HepG2 (cell line): ENCODE data around the gene NEMP2. TPM values are rescaled to one million over a fixed set of nuclear protein-coding genes. Genes with fewer than 3 reads are reported as not detected.
A peak's percentile ranks its signal among the peaks of the same experiment; 100 is the strongest.

ENCODE experiments used
- ATAC-seq: fragments of 200-7000 bp; cut with Tn5 transposase; 3 replicates; pipeline ENCODE4 v1.9.1; 2020; ENCODE audit warnings: mild to moderate bottlenecking, moderate library complexity
- BruUV-seq: library from RNA; stranded (reverse); fragments of 400-500 nt; replicated peaks from 2 replicates; lab custom pipeline; 2021; lab: Mats Ljungman, UMichigan
- CTCF ChIA-PET: fragments of 300-600 bp; formaldehyde crosslinking; extraction: SDS; loops from one replicate; lab custom pipeline; 2021; ENCODE audit warnings: low total read pairs, inconsistent platforms, low intra/inter-chr PET ratio; lab: Yijun Ruan, JAX
- POLR2A ChIA-PET: fragments of 350-600 bp; sonication (Branson Sonifier 250); formaldehyde crosslinking; loops from one replicate; lab custom pipeline; 2020; ENCODE audit warnings: antibody characterized with exemption, inconsistent platforms; lab: Yijun Ruan, JAX
- DNase-seq: peaks from one replicate; pipeline ENCODE4 v3.0.0-alpha.2; 2015; ENCODE audit warnings: low spot score
- FAIRE-seq: peaks from 3 replicates; lab custom pipeline; 2011; peaks lifted over from hg19 to GRCh38; lab: Jason Lieb, UNC
- H2AFZ ChIP-seq: one replicate; pipeline ENCODE4 v1.6.1; 2011; ENCODE audit warnings: low read length, inconsistent platforms
- H3K27ac ChIP-seq: fragments of 300-600 bp; 3 replicates; pipeline ENCODE4 v1.8.0; 2011; ENCODE audit warnings: mixed run types, mild to moderate bottlenecking, mixed read lengths, low read length, inconsistent platforms; ENCODE audit not compliant: insufficient read depth; ENCODE audit errors: extremely low read length
- H3K27me3 ChIP-seq, 2 experiments: fragments of 200-600 bp in 1 of 2; 2 replicates in 1 of 2; 3 replicates in 1 of 2; pipeline versions ENCODE4 v1.6.0 to v1.8.0; 2011; ENCODE audit warnings: low read length in 2 of 2, mild to moderate bottlenecking in 2 of 2, moderate library complexity in 2 of 2, inconsistent platforms in 1 of 2; ENCODE audit not compliant: insufficient read depth in 2 of 2, control insufficient read depth in 1 of 2
- H3K36me3 ChIP-seq, 2 experiments: fragments of 200-600 bp in 1 of 2; replicated peaks in 1 of 2; 2 replicates in 1 of 2; 3 replicates in 1 of 2; pipeline versions ENCODE4 v1.5.1 to v1.8.0; 2011; ENCODE audit warnings: low read length in 2 of 2, inconsistent platforms in 1 of 2; ENCODE audit not compliant: insufficient read depth in 2 of 2, control insufficient read depth in 1 of 2
- H3K4me1 ChIP-seq: 2 replicates; pipeline ENCODE4 v1.5.1; 2012; ENCODE audit warnings: low read length, inconsistent platforms; ENCODE audit not compliant: insufficient read depth
- H3K4me2 ChIP-seq: 2 replicates; pipeline ENCODE4 v1.6.0; 2011; ENCODE audit warnings: low read depth, low read length, inconsistent platforms
- H3K4me3 ChIP-seq, 3 experiments: fragments of 200-600 bp in 1 of 3; sonication (generic), shearing (Covaris generic) in 1 of 3; replicated peaks in 1 of 3; 2 replicates each; pipeline ENCODE4 v1.5.1; 2011 to 2016; ENCODE audit warnings: low read length in 3 of 3, inconsistent platforms in 2 of 3, low read depth in 2 of 3, mild to moderate bottlenecking in 2 of 3, control low read depth in 1 of 3, mixed read lengths in 1 of 3; ENCODE audit not compliant: insufficient read depth in 1 of 3
- H3K79me2 ChIP-seq: one replicate; pipeline ENCODE4 v1.6.1; 2011; ENCODE audit warnings: low read length, inconsistent platforms; ENCODE audit not compliant: insufficient read depth
- H3K9ac ChIP-seq: 2 replicates; pipeline ENCODE4 v1.6.0; 2011; ENCODE audit warnings: mild to moderate bottlenecking, low read depth, low read length, inconsistent platforms; ENCODE audit not compliant: insufficient read depth
- H3K9me3 ChIP-seq: 2 replicates; pipeline ENCODE4 v1.5.1; 2012; ENCODE audit warnings: mild to moderate bottlenecking, low read length
- H4K20me1 ChIP-seq: 2 replicates; pipeline ENCODE4 v1.6.0; 2011; ENCODE audit warnings: inconsistent platforms, mild to moderate bottlenecking, low read length, moderate library complexity; ENCODE audit not compliant: insufficient read depth
- ADNP ChIP-seq: sonication (generic); formaldehyde crosslinking; IDR thresholded peaks from 2 replicates; pipeline ENCODE4 v1.4.0; 2020; ENCODE audit warnings: missing genetic modification reagents
- ATF4 ChIP-seq, 2 experiments: fragments of 450-650 bp in 1 of 2; sonication (generic) in 1 of 2; formaldehyde crosslinking; IDR thresholded peaks; 2 replicates each; pipeline versions ENCODE4 v1.5.0 to v1.8.0; 2020 to 2022; ENCODE audit warnings: mild to moderate bottlenecking in 1 of 2, missing genetic modification reagents in 1 of 2
- CEBPB ChIP-seq: IDR thresholded peaks from 2 replicates; pipeline ENCODE4 v1.6.1; 2011; ENCODE audit warnings: low read depth, low read length, improper control_type of control experiment, borderline replicate concordance
- CEBPG ChIP-seq: IDR thresholded peaks from 2 replicates; pipeline ENCODE4 v1.6.1; 2016
- HINFP ChIP-seq: sonication (generic); formaldehyde crosslinking; IDR thresholded peaks from 2 replicates; pipeline ENCODE4 v1.4.0; 2020; ENCODE audit warnings: low read depth, mild to moderate bottlenecking, missing genetic modification reagents
- IKZF1 ChIP-seq: fragments of 450-650 bp; IDR thresholded peaks from 2 replicates; pipeline ENCODE4 v1.7.1; 2016
- MAFG ChIP-seq: sonication (generic); formaldehyde crosslinking; IDR thresholded peaks from 2 replicates; pipeline ENCODE4 v1.5.1; 2020; ENCODE audit warnings: mild to moderate bottlenecking, missing genetic modification reagents
- PPARG ChIP-seq: conservative IDR thresholded peaks from 2 replicates; pipeline ENCODE4 v1.6.1; 2016; ENCODE audit warnings: missing biosample characterization, missing genetic modification reagents
- SMAD1 ChIP-seq: sonication (generic); formaldehyde crosslinking; IDR thresholded peaks from 2 replicates; pipeline ENCODE4 v1.4.0; 2020; ENCODE audit warnings: missing genetic modification reagents, low read depth, mild to moderate bottlenecking, borderline replicate concordance
- SMARCC2 ChIP-seq: fragments of 450-650 bp; IDR thresholded peaks from 2 replicates; pipeline ENCODE4 v1.6.1; 2017; ENCODE audit warnings: antibody characterized with exemption, mild to moderate bottlenecking
- SOX13 ChIP-seq, 3 experiments: fragments of 450-650 bp in 1 of 3; sonication (generic) in 1 of 3; formaldehyde crosslinking in 1 of 3; IDR thresholded peaks in 2 of 3; conservative IDR thresholded peaks in 1 of 3; 2 replicates each; pipeline versions ENCODE4 v1.5.0 to v1.6.1; 2016 to 2020; ENCODE audit warnings: antibody characterized with exemption in 1 of 3, mild to moderate bottlenecking in 1 of 3, missing compliant biosample characterization in 1 of 3, missing genetic modification reagents in 1 of 3, moderate library complexity in 1 of 3
- SOX5 ChIP-seq: IDR thresholded peaks from 2 replicates; pipeline ENCODE4 v1.6.1; 2016; ENCODE audit warnings: borderline replicate concordance
- SOX6 ChIP-seq, 2 experiments: fragments of 450-650 bp in 1 of 2; sonication (generic) in 1 of 2; formaldehyde crosslinking in 1 of 2; IDR thresholded peaks; 2 replicates each; pipeline versions ENCODE4 v1.4.0 to v1.6.1; 2017 to 2020; ENCODE audit warnings: antibody characterized with exemption in 1 of 2, mild to moderate bottlenecking in 1 of 2, missing genetic modification reagents in 1 of 2
- THAP8 ChIP-seq: sonication (generic); formaldehyde crosslinking; IDR thresholded peaks from 2 replicates; pipeline ENCODE4 v1.5.1; 2020; ENCODE audit warnings: missing genetic modification reagents, mild to moderate bottlenecking, borderline replicate concordance
- TOE1 ChIP-seq: sonication (generic); formaldehyde crosslinking; IDR thresholded peaks from 2 replicates; pipeline ENCODE4 v1.4.0; 2020; ENCODE audit warnings: mild to moderate bottlenecking, missing genetic modification reagents
- U2AF1 ChIP-seq: fragments of 200-400 bp; formaldehyde crosslinking; optimal IDR thresholded peaks from 2 replicates; pipeline ENCODE3; 2017; ENCODE audit warnings: mild to moderate bottlenecking, low read depth, low read length
- ZBTB14 ChIP-seq: sonication (generic); formaldehyde crosslinking; IDR thresholded peaks from 2 replicates; pipeline ENCODE4 v1.4.0; 2020; ENCODE audit warnings: missing genetic modification reagents
- ZMYM2 ChIP-seq: sonication (generic); formaldehyde crosslinking; IDR thresholded peaks from 2 replicates; pipeline ENCODE4 v1.8.0; 2022; ENCODE audit warnings: mild to moderate bottlenecking, missing genetic modification reagents
- ZNF234 ChIP-seq: sonication (generic); formaldehyde crosslinking; conservative IDR thresholded peaks from 2 replicates; pipeline ENCODE4 v1.5.1; 2020; ENCODE audit warnings: mild to moderate bottlenecking, missing genetic modification reagents
- ZNF33A ChIP-seq: sonication (generic); formaldehyde crosslinking; IDR thresholded peaks from 2 replicates; pipeline ENCODE4 v1.5.1; 2020; ENCODE audit warnings: missing genetic modification reagents, mild to moderate bottlenecking, moderate library complexity, borderline replicate concordance
- ZNF703 ChIP-seq: sonication (generic); formaldehyde crosslinking; IDR thresholded peaks from 2 replicates; pipeline ENCODE4 v1.5.1; 2020; ENCODE audit warnings: missing genetic modification reagents, mild to moderate bottlenecking, moderate library complexity, borderline replicate concordance
- WGBS: methylation state at CpG from one replicate; pipeline ENCODE4 v1.1.6; 2017; ENCODE audit warnings: low lambda C conversion rate; 5-methylcytosine and 5-hydroxymethylcytosine counted together
- in situ Hi-C: cut with HindIII; loops from 2 replicates; pipeline ENCODE4 v1.10.0; 2017; ENCODE audit warnings: low pct_unique_long_range_greater_than_20kb; ENCODE audit not compliant: extremely low pct_ligation_motif_present
- intact Hi-C: fragments of 100-400 bp; cut with micrococcal nuclease; formaldehyde crosslinking; loops from one replicate; pipeline ENCODE4 v1.10.0; 2022; ENCODE audit not compliant: unreplicated experiment
- polyA plus RNA-seq, 8 experiments: library from polyadenylated mRNA; depleted of rRNA in 3 of 8; stranded (reverse) in 7 of 8; unstranded in 1 of 8; fragments of >200 nt; fragmentation: Illumina TruSeq in 4 of 8; extraction: Trizol in 4 of 8; gene quantifications; 2 replicates each; pipeline versions ENCODE4 v1.2.1 to v1.2.3, GENCODE V29; 2011 to 2016; ENCODE audit warnings: low read depth in 4 of 8, missing spikeins in 1 of 8, mixed read lengths in 1 of 8; ENCODE audit not compliant: insufficient read depth in 1 of 8
- total RNA-seq, 5 experiments: library from RNA; depleted of rRNA; stranded (reverse); fragments of >200 nt; fragmentation: Illumina TruSeq; extraction: Trizol; gene quantifications; 2 replicates each; pipeline ENCODE4 v1.2.3, GENCODE V29; 2016; ENCODE audit warnings: low read depth in 1 of 5

NEMP2 gene
- total and polyA plus RNA-seq, 2 of the 13 experiments (the other 11 are each of a cell fraction or from before 2014, with no cell fraction given) = 2.4 to 9.8 TPM

GRCh38 chr2:190493095-190493494 is 41.4 kb downstream of the NEMP2 start:
- ChIA-PET CTCF (no interaction called here), POLR2A (no interaction called here)
- WGBS = 58% methylated on average over 2 of the region's 2 CpGs
- no peaks in the 10 kb centered on the region for H3K79me2 ChIP-seq
- H3K9me3 ChIP-seq = peaks cover 7% of the 10 kb centered on the region; the same call in 1 of the 2 replicates
- in situ Hi-C loops = no loop called here
- H3K27me3 ChIP-seq = no peaks in the 10 kb centered on the region
- no peak overlapping the region for H2AFZ ChIP-seq
- H3K4me1 ChIP-seq = peaks cover 6% of the 10 kb centered on the region
- ATAC-seq (no peak), FAIRE-seq (no peak), DNase-seq (peak; percentile 25)
- H4K20me1 ChIP-seq = no peaks in the 10 kb centered on the region
- H3K9ac ChIP-seq = no peak overlapping the region
- no TSS peak for BruUV-seq
- no peak overlapping the region for H3K27ac ChIP-seq
- H3K4me3 ChIP-seq = no peak overlapping the region
- H3K4me2 ChIP-seq = no peak overlapping the region
- H3K36me3 ChIP-seq = no peaks in the 10 kb centered on the region
- intact Hi-C loops = no loop called here
- TF ChIP-seq THAP8 (CRISPR knock-in tag) = no peak
- peak in 1 of 2 experiments; percentile 62; a peak in 2 of 4 replicates for TF ChIP-seq ATF4 (CRISPR knock-in tag; IDR thresholded peaks at IDR 0.05)
- no peak for TF ChIP-seq ADNP
- TF ChIP-seq ZBTB14 = no peak
- TF ChIP-seq ZMYM2 (CRISPR knock-in tag) = no peak
- TF ChIP-seq PPARG (CRISPR knock-in tag) = no peak
- TF ChIP-seq IKZF1 = no peak
- no peak for TF ChIP-seq SOX6 (IDR thresholded peaks at IDR 0.05)
- peak; percentile 69; the same call in 1 of the 2 replicates for TF ChIP-seq SOX6 (CRISPR knock-in tag; IDR thresholded peaks at IDR 0.05)
- TF ChIP-seq ZNF703 (CRISPR knock-in tag) = no peak
- no peak for TF ChIP-seq ZNF234
- TF ChIP-seq U2AF1 = no peak
- no peak for TF ChIP-seq SOX13 (IDR thresholded peaks at IDR 0.05)
- peak in 1 of 2 experiments; percentile 83; a peak in 2 of 4 replicates for TF ChIP-seq SOX13 (CRISPR knock-in tag; conservative IDR thresholded peaks at IDR 0.05 in 1 of 2, IDR thresholded peaks at IDR 0.05 in 1 of 2)
- no peak for TF ChIP-seq SMAD1
- no peak for TF ChIP-seq SMARCC2
- TF ChIP-seq MAFG = no peak
- TF ChIP-seq HINFP (CRISPR knock-in tag) = no peak
- 0 out of 2 replicates have a peak, but pooled peaks have one; percentile 22 for TF ChIP-seq CEBPB
- TF ChIP-seq ZNF33A (CRISPR knock-in tag) = no peak
- TF ChIP-seq TOE1 (CRISPR knock-in tag) = no peak
- TF ChIP-seq CEBPG (CRISPR knock-in tag) = peak; percentile 44; the same call in 1 of the 2 replicates
- peak; percentile 74; the same call in 1 of the 2 replicates for TF ChIP-seq SOX5
